ENCODE data around the gene SMYD3. TPM values are rescaled to one million over a fixed set of nuclear protein-coding genes. Genes with fewer than 3 reads are reported as not detected.

The SMYD3 gene
- total RNA-seq, 1 experiment from 2014 or later: 17.4 TPM

GRCh38 chr1:245710961-245711903 is 795.8 kb downstream of the SMYD3 start:
- Histone ChIP-seq H3K9me3 (ENCODE audit: control insufficient read depth, insufficient read depth, low read depth, low read length) (no peaks in the 10 kb centered on the region), H3K4me3 (ENCODE audit: low read depth in 2 of 2, low read length in 2 of 2) (no peak overlapping the region), H3K27me3 (ENCODE audit: control insufficient read depth, insufficient read depth, low read length) (no peaks in the 10 kb centered on the region), H3K36me3 (ENCODE audit: control insufficient read depth, insufficient read depth, low read length) (no peaks in the 10 kb centered on the region), H3K27ac (ENCODE audit: low read length) (no peak overlapping the region), H3K4me1 (ENCODE audit: control insufficient read depth, insufficient read depth, low read length) (no peaks in the 10 kb centered on the region)
- intact Hi-C loops (cut with micrococcal nuclease; ENCODE audit: unreplicated experiment) (no loop called here), in situ Hi-C loops (cut with HindIII; ENCODE audit: low pct_unique_long_range_greater_than_20kb, low sequenced_read_pairs) (no loop called here)
- CTCF ChIA-PET: no interaction called here
- DNase-seq (ENCODE audit: low read depth, low spot score) (no peak), ATAC-seq (no peak)
- no TSS peak for BruUV-seq (replicated peaks)
- TF ChIP-seq REST (IDR thresholded peaks at IDR 0.05; ENCODE audit: insufficient read depth in 1 of 2, low read depth in 2 of 2, low read length in 1 of 2): no peak
- no peak for TF ChIP-seq SIN3A (IDR thresholded peaks at IDR 0.05; ENCODE audit: borderline replicate concordance, insufficient read depth, low read depth, low read length)
- no peak for TF ChIP-seq TCF7L2 (IDR thresholded peaks at IDR 0.05; ENCODE audit: low read depth, low read length)
- no peak for TF ChIP-seq POLR2AphosphoS5 (IDR thresholded peaks at IDR 0.05; ENCODE audit: low read depth, low read length)
- TF ChIP-seq CTCF (IDR thresholded peaks at IDR 0.05): no peak
- POLR2A ChIA-PET: no interaction called here

GRCh38 chr1:245707941-245708340 is 799.1 kb downstream of the SMYD3 start:
- ATAC-seq: no peak
- no peak overlapping the region for H3K27ac ChIP-seq (ENCODE audit: low read length)
- ChIA-PET POLR2A (interaction anchor here (0.6 kb wide), 1 partner anchor 57 kb away, joined by 7 read pairs; no protein-coding TSS in a partner anchor), CTCF (interaction anchor here (0.5 kb wide), 1 partner anchor 130 kb away, joined by 3 read pairs; no protein-coding TSS in a partner anchor)
- in situ Hi-C loops (cut with HindIII; ENCODE audit: low pct_unique_long_range_greater_than_20kb, low sequenced_read_pairs) (no loop called here), intact Hi-C loops (cut with micrococcal nuclease; ENCODE audit: unreplicated experiment) (no loop called here)
- no TSS peak for BruUV-seq (replicated peaks)
- no peaks in the 10 kb centered on the region for H3K36me3 ChIP-seq (ENCODE audit: control insufficient read depth, insufficient read depth, low read length)
- H3K27me3 ChIP-seq (ENCODE audit: control insufficient read depth, insufficient read depth, low read length): no peaks in the 10 kb centered on the region; the same call in 1 of the 2 replicates
- H3K4me3 ChIP-seq (ENCODE audit: low read depth in 2 of 2, low read length in 2 of 2): no peak overlapping the region
- H3K9me3 ChIP-seq (ENCODE audit: control insufficient read depth, insufficient read depth, low read depth, low read length): no peaks in the 10 kb centered on the region
- DNase-seq (ENCODE audit: low read depth, low spot score): no peak
- TF ChIP-seq CTCF (IDR thresholded peaks at IDR 0.05) (no peak), SIN3A (IDR thresholded peaks at IDR 0.05; ENCODE audit: borderline replicate concordance, insufficient read depth, low read depth, low read length) (no peak), POLR2AphosphoS5 (IDR thresholded peaks at IDR 0.05; ENCODE audit: low read depth, low read length) (no peak), REST (IDR thresholded peaks at IDR 0.05; ENCODE audit: insufficient read depth in 1 of 2, low read depth in 2 of 2, low read length in 1 of 2) (no peak), TCF7L2 (IDR thresholded peaks at IDR 0.05; ENCODE audit: low read depth, low read length) (no peak)
- H3K4me1 ChIP-seq (ENCODE audit: control insufficient read depth, insufficient read depth, low read length): no peaks in the 10 kb centered on the region

All from Panc1 (cell line).